HCT116 (cell line): ENCODE measurements around the gene ENOX1. TPM values are rescaled to one million over a fixed set of nuclear protein-coding genes. Genes with fewer than 3 reads are reported as not detected.

ENCODE experiments used
- ATAC-seq: fragments of 200-7000 bp; cut with Tn5 transposase; 2 replicates; pipeline ENCODE4 v1.9.1; 2020; ENCODE audit warnings: mild to moderate bottlenecking, moderate library complexity
- BruUV-seq: library from RNA; stranded (reverse); fragments of 400-500 nt; replicated peaks from 2 replicates; lab custom pipeline; 2021; lab: Mats Ljungman, UMichigan
- CTCF ChIA-PET: fragments of 300-600 bp; sonication (Branson Sonifier 250); formaldehyde crosslinking; loops from one replicate; lab custom pipeline; 2021; ENCODE audit warnings: antibody characterized with exemption; lab: Charles Lee
- POLR2A ChIA-PET: fragments of 300-600, 350-600 bp; sonication (Branson Sonifier 250); formaldehyde crosslinking; loops from one replicate; lab custom pipeline; 2021; ENCODE audit warnings: antibody characterized with exemption; lab: Charles Lee
- RAD21 ChIA-PET, 2 experiments: fragments of 300-600 bp; sonication (Branson Sonifier 250); formaldehyde crosslinking; loops; one replicate each; lab custom pipeline; 2023; ENCODE audit warnings: low total read pairs in 2 of 2; ENCODE audit not compliant: uncharacterized antibody in 2 of 2, unreplicated experiment in 2 of 2, low non-redundant PET in 1 of 2; lab: Charles Lee
- DNase-seq: peaks from one replicate; pipeline ENCODE4 v3.0.0-alpha.2; 2010; ENCODE audit warnings: low read depth, low spot score
- H2AFZ ChIP-seq: fragments of 200-600 bp; shearing (Covaris generic), sonication (generic); 2 replicates; pipeline ENCODE4 v1.6.1; 2017; ENCODE audit warnings: low read depth, mixed run types, mixed read lengths, antibody characterized with exemption, low read length; ENCODE audit not compliant: poor library complexity, severe bottlenecking
- H3K27ac ChIP-seq: 2 replicates; pipeline ENCODE4 v1.5.1; 2012; ENCODE audit warnings: low read depth, low read length
- H3K27me3 ChIP-seq: fragments of 200-600 bp; sonication (generic); 2 replicates; pipeline ENCODE4 v1.6.1; 2016; ENCODE audit warnings: mixed run types, low read length, mixed read lengths; ENCODE audit not compliant: insufficient read depth
- H3K36me3 ChIP-seq, 2 experiments: fragments of 200-500 bp in 1 of 2; fragments of 200-600 bp in 1 of 2; sonication (Bioruptor generic) in 1 of 2; sonication (generic) in 1 of 2; 2 replicates each; pipeline versions ENCODE4 v1.5.1 to v1.6.1; 2014 to 2016; ENCODE audit warnings: low read length in 2 of 2, inconsistent platforms in 1 of 2, mixed read lengths in 1 of 2, mixed run types in 1 of 2; ENCODE audit not compliant: insufficient read depth in 2 of 2, control insufficient read depth in 1 of 2
- H3K4me1 ChIP-seq, 2 experiments: fragments of 200-600 bp in 1 of 2; sonication (generic) in 1 of 2; 2 replicates each; pipeline versions ENCODE4 v1.5.1 to v1.6.1; 2012 to 2017; ENCODE audit warnings: low read length in 2 of 2, inconsistent platforms in 1 of 2, mild to moderate bottlenecking in 1 of 2, mixed read lengths in 1 of 2, mixed run types in 1 of 2, moderate library complexity in 1 of 2; ENCODE audit not compliant: insufficient read depth in 2 of 2, control insufficient read depth in 1 of 2
- H3K4me2 ChIP-seq: fragments of 200-600 bp; sonication (generic); 2 replicates; pipeline ENCODE4 v1.6.1; 2017; ENCODE audit warnings: mixed run types, low read length, mixed read lengths
- H3K4me3 ChIP-seq, 2 experiments: fragments of 200-600 bp in 1 of 2; sonication (generic) in 1 of 2; replicated peaks in 1 of 2; 2 replicates each; pipeline ENCODE4 v1.5.1; 2011 to 2016; ENCODE audit warnings: low read length in 2 of 2, control low read depth in 1 of 2, low read depth in 1 of 2, mild to moderate bottlenecking in 1 of 2, mixed read lengths in 1 of 2, mixed run types in 1 of 2
- H3K79me2 ChIP-seq: fragments of 200-600 bp; sonication (generic); 2 replicates; pipeline ENCODE4 v1.6.1; 2017; ENCODE audit warnings: mild to moderate bottlenecking, mixed run types, low read length, moderate library complexity, mixed read lengths; ENCODE audit not compliant: insufficient read depth
- H3K9ac ChIP-seq: fragments of 200-600 bp; sonication (generic); 2 replicates; pipeline ENCODE4 v1.6.1; 2016; ENCODE audit warnings: low read length, mixed read lengths
- H3K9me2 ChIP-seq: fragments of 200-600 bp; sonication (generic), shearing (Covaris generic); 2 replicates; pipeline ENCODE4 v1.6.1; 2017; ENCODE audit warnings: mixed run types, mild to moderate bottlenecking, moderate library complexity; ENCODE audit not compliant: insufficient read depth
- H3K9me3 ChIP-seq, 2 experiments: fragments of 200-500 bp in 1 of 2; fragments of 200-600 bp in 1 of 2; sonication (Bioruptor generic) in 1 of 2; sonication (generic) in 1 of 2; 2 replicates each; pipeline ENCODE4 v1.6.1; 2014 to 2017; ENCODE audit warnings: low read length in 2 of 2, mixed read lengths in 2 of 2, inconsistent platforms in 1 of 2, low read depth in 1 of 2, mild to moderate bottlenecking in 1 of 2, mixed run types in 1 of 2, moderate library complexity in 1 of 2; ENCODE audit not compliant: control insufficient read depth in 1 of 2, insufficient read depth in 1 of 2
- H4K20me1 ChIP-seq: fragments of 200-600 bp; sonication (generic), shearing (Covaris generic); 2 replicates; pipeline ENCODE4 v1.6.1; 2017; ENCODE audit warnings: mixed run types, mild to moderate bottlenecking, moderate library complexity; ENCODE audit not compliant: insufficient read depth
- CBX3 ChIP-seq: IDR thresholded peaks from 2 replicates; pipeline ENCODE4 v1.6.1; 2012; ENCODE audit warnings: low read depth
- CEBPB ChIP-seq: IDR thresholded peaks from 2 replicates; pipeline ENCODE4 v1.6.1; 2012; ENCODE audit warnings: low read depth
- EGR1 ChIP-seq: IDR thresholded peaks from 2 replicates; pipeline ENCODE4 v1.6.1; 2012; ENCODE audit warnings: low read depth
- EZH2 ChIP-seq: fragments of 200-600 bp; sonication (generic); IDR thresholded peaks from 2 replicates; pipeline ENCODE4 v1.6.1; 2017; ENCODE audit warnings: antibody characterized with exemption, mixed run types
- FOSL1 ChIP-seq: IDR thresholded peaks from 2 replicates; pipeline ENCODE4 v1.6.1; 2012; ENCODE audit warnings: low read depth
- JUND ChIP-seq: IDR thresholded peaks from 2 replicates; pipeline ENCODE4 v1.6.1; 2012
- POLR2A ChIP-seq: IDR thresholded peaks from 2 replicates; pipeline ENCODE4 v1.7.0; 2011; ENCODE audit warnings: borderline replicate concordance; ENCODE audit not compliant: insufficient read depth, insufficient read length; ENCODE audit errors: extremely low read depth
- RAD21 ChIP-seq: IDR thresholded peaks from 2 replicates; pipeline ENCODE4 v1.6.1; 2012; ENCODE audit warnings: low read depth, mild to moderate bottlenecking
- REST ChIP-seq: IDR thresholded peaks from 2 replicates; pipeline ENCODE4 v1.6.1; 2012; ENCODE audit warnings: low read depth
- SIN3A ChIP-seq: IDR thresholded peaks from 2 replicates; pipeline ENCODE4 v1.6.1; 2012; ENCODE audit warnings: low read depth
- SP1 ChIP-seq: IDR thresholded peaks from 2 replicates; pipeline ENCODE4 v1.6.1; 2012; ENCODE audit warnings: low read depth
- SRF ChIP-seq: IDR thresholded peaks from 2 replicates; pipeline ENCODE4 v1.6.1; 2012; ENCODE audit warnings: low read depth
- TCF7L2 ChIP-seq: IDR thresholded peaks from 2 replicates; pipeline ENCODE4 v1.7.0; 2011; ENCODE audit warnings: borderline replicate concordance, inconsistent platforms; ENCODE audit not compliant: insufficient read depth, insufficient read length; ENCODE audit errors: extremely low read depth
- YY1 ChIP-seq: IDR thresholded peaks from 2 replicates; pipeline ENCODE4 v1.6.1; 2011; ENCODE audit warnings: low read length, low read depth, moderate library complexity, mild to moderate bottlenecking; ENCODE audit not compliant: insufficient replicate concordance; ENCODE audit errors: extremely low read depth
- ZFX ChIP-seq: fragments of 450-650 bp; IDR thresholded peaks from 2 replicates; pipeline ENCODE4 v1.6.1; 2017
- ZNF274 ChIP-seq: fragments of 200-500 bp; sonication (Bioruptor generic); IDR thresholded peaks from 2 replicates; pipeline ENCODE4 v1.6.1; 2014; ENCODE audit warnings: mild to moderate bottlenecking, low read depth, low read length, inconsistent platforms
- intact Hi-C: fragments of 100-400 bp; cut with micrococcal nuclease; formaldehyde crosslinking; loops from 2 replicates; pipeline ENCODE4 v1.10.0; 2022
- total RNA-seq: library from RNA; stranded (reverse); gene quantifications from one replicate; pipeline ENCODE4 v1.2.1, GENCODE V29; 2021; ENCODE audit not compliant: unreplicated experiment
- TF ChIP-seq, protein P1 (sequence below): IDR thresholded peaks from 2 replicates; pipeline ENCODE4 v1.6.1; 2011; ENCODE audit warnings: mild to moderate bottlenecking, low read length, moderate library complexity; ENCODE audit not compliant: insufficient replicate concordance; ENCODE audit errors: extremely low read depth
- TF ChIP-seq, protein P2 (sequence below), 3 experiments: fragments of 200-600 bp in 1 of 3; sonication (generic) in 1 of 3; IDR thresholded peaks in 2 of 3; conservative IDR thresholded peaks in 1 of 3; 2 replicates each; pipeline ENCODE4 v1.5.1; 2012 to 2017; ENCODE audit warnings: low read depth in 2 of 3, low read length in 2 of 3, antibody characterized with exemption in 1 of 3, borderline replicate concordance in 1 of 3, control low read depth in 1 of 3, mild to moderate bottlenecking in 1 of 3, mixed read lengths in 1 of 3, mixed run types in 1 of 3, moderate library complexity in 1 of 3; ENCODE audit not compliant: insufficient read depth in 1 of 3
- TF ChIP-seq, protein P3 (sequence below): IDR thresholded peaks from 2 replicates; pipeline ENCODE4 v1.6.1; 2012

ENOX1 gene
- total RNA-seq, 1 experiment from 2014 or later, result 4.5 TPM

DNA sequence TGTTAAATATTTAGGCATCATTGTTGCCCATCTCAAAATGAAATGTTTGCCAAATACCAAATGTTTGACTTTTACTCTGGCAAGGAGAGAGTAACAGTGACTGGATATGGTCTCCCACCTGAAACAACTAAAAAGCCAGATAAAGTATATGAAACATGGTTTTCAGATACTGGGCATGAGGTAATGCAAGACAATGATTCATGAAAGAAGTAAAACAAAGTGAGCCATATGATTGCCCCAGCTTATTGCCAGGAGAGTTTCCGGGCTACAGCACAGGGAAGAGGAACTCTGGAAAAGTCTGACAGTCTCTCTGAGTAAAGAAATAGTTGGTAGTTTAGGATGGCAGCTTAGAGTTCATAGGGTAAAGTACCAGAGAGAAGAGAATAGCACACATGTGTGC, 408.8 kb downstream of the ENOX1 start (continued):
- no peak for TF ChIP-seq EGR1

DNA sequence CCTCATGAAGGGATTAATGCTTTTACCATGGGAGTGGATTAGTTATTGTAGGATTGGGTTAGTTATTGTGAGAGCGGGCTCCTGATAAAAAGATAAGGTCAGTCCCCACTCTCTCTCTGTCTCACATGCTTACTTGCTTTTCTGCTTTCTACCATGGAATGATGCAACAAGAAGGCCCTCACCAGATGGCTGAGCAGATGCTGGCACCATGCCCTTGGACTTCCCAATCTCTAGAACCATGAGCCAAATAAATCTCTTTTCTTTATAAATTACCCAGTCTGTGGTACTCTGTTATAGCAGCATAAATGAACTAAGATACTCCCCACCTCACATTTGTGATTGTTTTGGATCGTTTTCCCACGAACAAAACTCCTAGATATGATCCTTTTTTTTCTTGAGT, 409.6 kb downstream of the ENOX1 start:
- Histone ChIP-seq H3K9me2 (no peaks in the 10 kb centered on the region), H4K20me1 (no peaks in the 10 kb centered on the region), H3K4me3 (no peak overlapping the region), H3K36me3 (no peaks in the 10 kb centered on the region), H3K9ac (no peak overlapping the region), H3K4me2 (no peak overlapping the region), H3K79me2 (no peaks in the 10 kb centered on the region), H3K9me3 (no peaks in the 10 kb centered on the region), H3K4me1 (no peaks in the 10 kb centered on the region), H2AFZ (no peak overlapping the region), H3K27ac (no peak overlapping the region), H3K27me3 (no peaks in the 10 kb centered on the region)
- intact Hi-C loops, result no loop called here
- ChIA-PET RAD21 (no interaction called here), CTCF (no interaction called here), POLR2A (no interaction called here)
- no TSS peak for BruUV-seq
- TF ChIP-seq ZFX, result no peak
- TF ChIP-seq, protein P1, sequence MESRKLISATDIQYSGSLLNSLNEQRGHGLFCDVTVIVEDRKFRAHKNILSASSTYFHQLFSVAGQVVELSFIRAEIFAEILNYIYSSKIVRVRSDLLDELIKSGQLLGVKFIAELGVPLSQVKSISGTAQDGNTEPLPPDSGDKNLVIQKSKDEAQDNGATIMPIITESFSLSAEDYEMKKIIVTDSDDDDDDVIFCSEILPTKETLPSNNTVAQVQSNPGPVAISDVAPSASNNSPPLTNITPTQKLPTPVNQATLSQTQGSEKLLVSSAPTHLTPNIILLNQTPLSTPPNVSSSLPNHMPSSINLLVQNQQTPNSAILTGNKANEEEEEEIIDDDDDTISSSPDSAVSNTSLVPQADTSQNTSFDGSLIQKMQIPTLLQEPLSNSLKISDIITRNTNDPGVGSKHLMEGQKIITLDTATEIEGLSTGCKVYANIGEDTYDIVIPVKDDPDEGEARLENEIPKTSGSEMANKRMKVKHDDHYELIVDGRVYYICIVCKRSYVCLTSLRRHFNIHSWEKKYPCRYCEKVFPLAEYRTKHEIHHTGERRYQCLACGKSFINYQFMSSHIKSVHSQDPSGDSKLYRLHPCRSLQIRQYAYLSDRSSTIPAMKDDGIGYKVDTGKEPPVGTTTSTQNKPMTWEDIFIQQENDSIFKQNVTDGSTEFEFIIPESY, result no peak
- no peak for TF ChIP-seq FOSL1
- TF ChIP-seq POLR2A, result no peak
- TF ChIP-seq REST, result no peak
- no peak for TF ChIP-seq YY1
- TF ChIP-seq CEBPB, result no peak
- TF ChIP-seq RAD21, result no peak
- TF ChIP-seq, protein P2, sequence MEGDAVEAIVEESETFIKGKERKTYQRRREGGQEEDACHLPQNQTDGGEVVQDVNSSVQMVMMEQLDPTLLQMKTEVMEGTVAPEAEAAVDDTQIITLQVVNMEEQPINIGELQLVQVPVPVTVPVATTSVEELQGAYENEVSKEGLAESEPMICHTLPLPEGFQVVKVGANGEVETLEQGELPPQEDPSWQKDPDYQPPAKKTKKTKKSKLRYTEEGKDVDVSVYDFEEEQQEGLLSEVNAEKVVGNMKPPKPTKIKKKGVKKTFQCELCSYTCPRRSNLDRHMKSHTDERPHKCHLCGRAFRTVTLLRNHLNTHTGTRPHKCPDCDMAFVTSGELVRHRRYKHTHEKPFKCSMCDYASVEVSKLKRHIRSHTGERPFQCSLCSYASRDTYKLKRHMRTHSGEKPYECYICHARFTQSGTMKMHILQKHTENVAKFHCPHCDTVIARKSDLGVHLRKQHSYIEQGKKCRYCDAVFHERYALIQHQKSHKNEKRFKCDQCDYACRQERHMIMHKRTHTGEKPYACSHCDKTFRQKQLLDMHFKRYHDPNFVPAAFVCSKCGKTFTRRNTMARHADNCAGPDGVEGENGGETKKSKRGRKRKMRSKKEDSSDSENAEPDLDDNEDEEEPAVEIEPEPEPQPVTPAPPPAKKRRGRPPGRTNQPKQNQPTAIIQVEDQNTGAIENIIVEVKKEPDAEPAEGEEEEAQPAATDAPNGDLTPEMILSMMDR (IDR thresholded peaks at IDR 0.05 in 2 of 3, conservative IDR thresholded peaks at IDR 0.05 in 1 of 3; ENCODE audit: borderline replicate concordance in 1 of 3, insufficient read depth in 1 of 3, low read depth in 2 of 3, low read length in 2 of 3), result no peak
- no peak for TF ChIP-seq SP1
- TF ChIP-seq EGR1, result no peak
- TF ChIP-seq EZH2, result no peak
- no peak for TF ChIP-seq TCF7L2
- TF ChIP-seq ZNF274, result no peak
- TF ChIP-seq CBX3, result no peak
- TF ChIP-seq, protein P3, sequence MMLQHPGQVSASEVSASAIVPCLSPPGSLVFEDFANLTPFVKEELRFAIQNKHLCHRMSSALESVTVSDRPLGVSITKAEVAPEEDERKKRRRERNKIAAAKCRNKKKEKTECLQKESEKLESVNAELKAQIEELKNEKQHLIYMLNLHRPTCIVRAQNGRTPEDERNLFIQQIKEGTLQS, result no peak
- TF ChIP-seq JUND, result no peak
- TF ChIP-seq SRF, result no peak
- TF ChIP-seq SIN3A, result no peak
- ATAC-seq, result no peak
- no peak for DNase-seq
